SHP77 treated with DMSO at 0.1 percent for 48 hours (cell line): ENCODE data around the gene RASL12.

Source experiments
- DNase-seq: peaks from one replicate; lab custom pipeline; 2025; lab: John Stamatoyannopoulos, UW

The RASL12 gene

GRCh38 chr15:65092911-65093792 lies 25.4 kb upstream of the RASL12 start:
- no peak for DNase-seq

- no peak for DNase-seq
These were observed 24.4 kb upstream of the RASL12 start for GRCh38 chr15:65091946-65092770.

DNA sequence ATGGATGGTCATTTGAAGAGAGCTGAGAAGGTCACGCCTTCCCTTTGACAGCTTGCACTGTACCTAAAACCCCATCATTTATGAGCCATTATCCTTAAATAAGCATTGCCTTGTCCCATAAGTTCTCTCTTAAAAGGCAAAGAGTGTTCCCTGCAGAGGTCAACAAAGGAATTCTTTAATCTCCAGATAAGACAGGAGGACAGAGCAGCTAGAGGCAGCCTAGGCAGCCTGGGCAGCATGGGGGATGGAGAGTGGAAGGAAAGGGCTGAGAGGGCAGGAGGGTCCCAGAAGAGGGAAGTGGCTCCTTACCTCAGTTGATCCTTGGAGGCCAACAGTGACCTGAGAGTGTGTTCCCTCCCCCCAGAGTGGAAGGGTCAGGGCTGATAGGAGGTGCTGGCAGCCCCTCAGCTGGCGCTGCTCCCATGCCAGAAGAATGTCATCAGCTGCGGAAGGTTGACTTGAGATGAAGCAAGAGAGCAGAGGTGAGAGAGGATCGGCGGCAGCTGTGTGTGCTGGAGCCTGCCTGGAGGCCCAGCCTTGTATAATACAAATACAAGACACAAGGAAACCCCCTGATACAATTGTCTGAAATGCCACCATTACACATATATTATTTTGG lies 21.5 kb upstream of the RASL12 start:
- DNase-seq: no peak

DNA sequence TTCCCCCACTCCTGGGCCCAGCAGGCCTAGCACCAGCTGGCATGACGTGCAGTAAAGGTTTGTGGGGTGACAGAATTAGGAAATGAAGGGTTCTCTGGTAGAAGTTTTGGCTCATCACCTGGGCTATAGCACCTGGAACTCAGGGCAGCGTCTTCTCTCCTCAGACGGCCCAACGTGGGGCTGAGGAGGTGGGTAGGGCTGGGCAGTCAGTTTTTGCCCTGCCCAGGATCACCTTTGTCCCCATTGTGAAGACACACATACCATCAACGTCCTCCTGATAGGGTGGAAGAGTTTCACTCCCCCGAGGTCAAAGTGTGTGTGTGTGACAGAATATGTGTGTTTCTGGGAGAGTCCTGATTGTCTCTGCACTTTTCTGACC lies 20.8 kb upstream of the RASL12 start:
- no peak for DNase-seq

DNA sequence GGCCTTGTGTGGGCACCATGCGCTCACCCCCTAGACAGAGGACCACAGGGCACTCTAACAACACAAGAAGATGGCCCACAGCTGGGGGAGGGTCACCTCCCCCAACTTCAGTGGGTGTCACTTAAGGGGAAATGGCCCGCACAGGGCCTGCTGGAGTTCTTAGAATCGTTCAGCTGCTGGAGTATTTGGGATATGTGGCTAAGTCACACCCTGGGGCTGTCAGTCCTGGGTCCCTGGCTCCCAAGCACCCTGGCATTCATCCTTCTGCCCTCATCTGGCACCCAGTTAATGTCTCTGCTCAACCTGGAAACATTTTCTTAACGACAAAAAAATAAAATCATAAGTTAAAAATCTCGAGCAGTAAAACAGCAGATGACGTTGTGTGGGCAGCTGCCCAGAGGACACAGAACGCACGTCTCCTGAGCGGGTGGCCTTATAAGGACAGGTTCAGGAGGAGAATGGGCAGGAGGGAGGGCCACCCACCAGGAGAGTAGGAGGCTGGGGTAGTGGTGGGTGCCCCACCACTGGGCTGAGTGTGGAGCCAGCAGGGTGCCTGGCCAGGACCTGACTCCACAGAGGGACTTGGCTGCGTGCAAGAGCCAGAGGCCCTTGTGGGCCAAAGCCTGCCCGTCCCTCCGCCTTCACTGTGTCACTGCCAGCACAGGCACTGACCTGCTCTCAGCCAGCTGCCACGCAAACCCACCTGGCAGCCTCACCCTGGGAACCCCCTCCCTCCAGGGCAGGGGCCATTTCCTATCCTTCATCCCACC lies 20.3 kb upstream of the RASL12 start:
- DNase-seq: no peak

- no peak for DNase-seq
These were observed 19.6 kb upstream of the RASL12 start for GRCh38 chr15:65087411-65087810.

GRCh38 chr15:65086680-65087111 lies 18.9 kb upstream of the RASL12 start:
- no peak for DNase-seq

DNA sequence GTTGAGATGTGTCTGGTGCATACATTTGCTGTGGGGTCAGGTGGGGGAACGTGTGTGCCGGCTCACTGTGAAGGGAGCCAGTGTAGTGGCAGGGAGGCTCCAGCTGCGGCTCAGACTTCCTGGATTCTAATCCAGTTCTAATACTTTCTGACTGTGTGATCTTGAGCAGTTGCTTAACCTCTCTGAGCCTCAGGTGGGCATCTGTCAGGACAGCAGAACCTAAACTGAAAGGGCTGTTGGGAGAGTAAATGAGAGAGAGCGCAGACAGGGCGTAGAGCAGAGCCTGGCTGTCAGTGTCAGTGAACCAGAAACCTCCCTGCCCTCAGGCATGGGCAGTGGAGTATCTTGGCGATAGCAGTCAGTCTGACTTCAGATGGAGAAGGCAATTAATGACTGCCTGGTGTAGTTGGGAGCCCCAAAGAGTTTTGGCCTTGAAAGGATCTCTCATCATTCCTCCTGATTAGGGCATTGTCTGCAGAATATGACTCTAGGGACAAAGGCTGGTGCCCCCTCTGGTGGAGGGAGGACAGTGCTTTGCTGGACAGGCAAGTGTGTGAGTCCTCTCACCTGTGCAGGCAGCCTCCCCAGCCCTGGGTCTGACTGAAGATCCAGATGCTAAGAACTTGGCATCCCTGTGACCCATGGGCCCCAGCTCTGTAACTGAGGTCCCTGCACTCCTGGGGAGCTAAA lies 18.3 kb upstream of the RASL12 start:
- no peak for DNase-seq

GRCh38 chr15:65085207-65085753 lies 17.5 kb upstream of the RASL12 start:
- no peak for DNase-seq

GRCh38 chr15:65084500-65085206 lies 16.9 kb upstream of the RASL12 start:
- DNase-seq: no peak

DNA sequence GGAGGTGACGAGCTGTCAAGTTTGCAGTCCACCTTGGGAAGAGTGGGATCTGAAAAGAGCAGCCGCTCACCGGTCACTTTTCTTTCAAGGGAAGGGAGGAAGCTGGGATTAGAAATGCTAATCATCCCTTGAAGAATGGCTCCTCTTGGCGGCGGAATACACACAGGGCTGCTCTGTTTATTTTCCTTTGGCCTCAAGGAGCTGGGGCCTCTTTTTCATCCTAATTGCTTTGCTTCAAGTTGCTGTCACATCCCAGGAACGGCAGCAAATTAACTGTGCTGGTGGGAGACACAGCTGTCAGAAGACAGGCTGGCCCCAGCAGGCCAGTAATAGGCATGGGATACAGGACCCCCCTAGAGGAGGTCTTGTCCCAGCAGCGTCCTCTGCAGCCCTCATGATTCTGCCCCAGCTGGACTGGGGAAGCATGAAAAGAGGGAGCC lies 15.5 kb upstream of the RASL12 start:
- no peak for DNase-seq

DNA sequence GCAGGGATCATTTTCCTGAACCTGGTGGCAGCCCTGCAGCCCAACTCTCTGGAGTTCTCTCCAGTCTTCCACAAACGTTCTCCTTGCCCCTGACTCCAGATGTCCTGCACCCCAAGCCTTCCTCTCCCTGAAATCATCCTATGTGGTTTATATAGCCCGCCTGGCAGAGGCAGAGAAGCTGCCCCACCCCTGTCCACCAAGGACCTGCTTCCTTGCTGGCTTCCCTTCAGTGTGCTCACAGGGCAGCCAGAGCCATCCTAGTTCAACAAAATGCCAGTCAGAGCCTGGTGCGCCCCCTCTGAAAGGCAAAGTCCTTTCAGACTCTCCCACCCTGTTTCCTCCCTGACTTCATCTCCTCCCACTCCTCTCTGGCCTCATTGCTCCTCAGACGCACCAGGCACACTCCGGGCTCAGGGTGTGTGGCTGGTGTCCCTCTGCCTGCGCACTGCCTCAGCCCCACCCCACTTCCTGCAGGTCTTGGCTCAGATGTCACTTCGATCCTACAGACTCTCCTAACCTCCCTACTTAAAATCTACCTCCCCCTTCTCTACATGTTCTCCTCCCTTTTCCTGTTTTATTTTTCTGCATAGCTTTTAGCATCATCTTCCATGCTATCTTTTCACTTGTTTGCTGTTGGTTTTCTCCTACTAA lies 14.6 kb upstream of the RASL12 start:
- DNase-seq: no peak

GRCh38 chr15:65081758-65082157 lies 14.0 kb upstream of the RASL12 start:
- DNase-seq: no peak

- DNase-seq: no peak
These were observed 13.5 kb upstream of the RASL12 start for GRCh38 chr15:65081270-65081669.

- no peak for DNase-seq
These were observed 11.8 kb upstream of the RASL12 start for GRCh38 chr15:65079580-65079979.

DNA sequence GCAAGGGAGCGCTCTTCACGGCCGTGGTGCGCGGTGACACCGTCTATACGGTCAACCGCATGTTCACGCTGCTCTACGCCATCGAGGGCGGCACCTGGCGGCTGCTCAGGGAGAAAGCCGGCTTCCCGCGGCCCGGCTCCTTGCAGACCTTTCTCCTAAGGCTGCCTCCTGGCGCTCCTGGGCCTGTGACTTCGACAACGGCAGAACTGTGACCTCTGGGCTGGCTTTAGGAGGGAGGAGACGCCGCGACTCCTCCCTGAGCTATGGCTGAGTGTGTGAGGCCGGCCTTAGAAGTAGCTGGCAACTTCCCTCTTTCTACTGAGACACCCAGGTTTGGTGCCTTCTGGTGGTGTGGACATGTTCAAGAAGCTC lies 10.2 kb upstream of the RASL12 start:
- no peak for DNase-seq

DNA sequence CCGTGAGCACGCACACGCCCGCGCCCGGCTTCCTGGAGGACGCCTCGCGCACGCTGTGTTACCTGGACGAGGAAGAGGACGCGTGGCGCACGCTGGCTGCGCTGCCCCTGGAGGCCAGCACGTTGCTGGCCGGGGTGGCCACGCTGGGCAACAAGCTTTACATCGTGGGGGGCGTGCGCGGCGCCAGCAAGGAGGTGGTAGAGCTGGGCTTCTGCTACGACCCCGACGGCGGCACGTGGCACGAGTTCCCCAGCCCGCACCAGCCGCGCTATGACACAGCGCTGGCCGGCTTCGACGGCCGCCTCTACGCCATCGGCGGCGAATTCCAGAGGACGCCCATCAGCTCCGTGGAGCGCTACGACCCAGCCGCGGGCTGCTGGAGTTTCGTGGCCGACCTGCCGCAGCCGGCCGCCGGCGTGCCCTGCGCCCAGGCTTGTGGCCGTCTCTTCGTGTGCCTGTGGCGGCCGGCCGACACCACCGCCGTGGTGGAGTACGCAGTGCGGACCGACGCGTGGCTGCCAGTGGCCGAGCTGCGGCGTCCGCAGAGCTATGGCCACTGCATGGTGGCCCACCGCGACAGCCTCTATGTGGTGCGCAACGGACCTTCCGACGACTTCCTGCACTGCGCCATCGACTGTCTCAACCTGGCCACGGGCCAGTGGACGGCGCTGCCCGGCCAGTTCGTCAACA lies 9.6 kb upstream of the RASL12 start:
- no peak for DNase-seq

DNA sequence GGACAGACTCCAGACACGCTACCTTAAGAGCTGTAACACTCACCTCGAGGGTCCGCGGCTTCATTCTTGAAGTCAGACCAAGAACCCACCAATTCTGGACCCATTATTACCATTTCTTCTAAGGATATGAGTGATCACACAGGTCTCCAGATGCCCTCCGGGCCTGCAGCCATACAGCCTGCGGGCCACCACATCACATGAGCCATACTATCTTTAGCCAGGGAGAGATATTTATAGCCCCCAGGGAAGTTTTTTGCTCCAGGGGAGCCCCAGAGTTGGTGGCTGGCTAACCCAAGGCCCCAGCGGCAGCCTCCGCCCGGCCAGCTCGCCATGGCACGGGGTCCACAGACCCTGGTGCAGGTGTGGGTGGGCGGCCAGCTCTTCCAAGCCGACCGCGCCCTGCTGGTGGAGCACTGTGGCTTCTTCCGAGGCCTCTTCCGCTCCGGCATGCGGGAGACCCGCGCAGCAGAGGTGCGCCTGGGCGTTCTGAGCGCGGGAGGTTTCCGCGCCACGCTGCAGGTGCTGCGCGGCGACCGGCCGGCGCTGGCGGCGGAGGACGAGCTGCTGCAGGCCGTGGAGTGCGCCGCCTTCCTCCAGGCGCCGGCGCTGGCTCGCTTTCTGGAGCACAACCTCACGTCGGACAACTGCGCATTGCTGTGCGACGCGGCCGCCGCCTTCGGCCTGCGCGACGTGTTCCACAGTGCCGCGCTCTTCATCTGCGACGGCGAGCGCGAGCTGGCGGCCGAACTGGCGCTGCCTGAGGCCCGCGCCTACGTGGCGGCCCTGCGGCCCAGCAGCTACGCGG lies 8.9 kb upstream of the RASL12 start, which contains the start of gene KBTBD13:
Gene KBTBD13 (plus strand): TSS at position 261 of the 805 bp plus-strand sequence. CDS start 70 bp downstream, at position 331.
- no peak for DNase-seq
